H54 (cell line): ENCODE results near the gene CCDC6.

ENCODE experiments used
- DNase-seq: peaks from one replicate; pipeline ENCODE4 v3.0.0; 2011; ENCODE audit warnings: low spot score, mixed read lengths; ENCODE audit not compliant: insufficient read length
- FAIRE-seq: peaks from 3 replicates; lab custom pipeline; 2011; peaks lifted over from hg19 to GRCh38; lab: Jason Lieb, UNC
- POLR2A ChIP-seq: IDR thresholded peaks from 2 replicates; pipeline ENCODE4 v1.6.1; 2011; ENCODE audit warnings: low read depth, mild to moderate bottlenecking, low read length

The CCDC6 gene

DNA sequence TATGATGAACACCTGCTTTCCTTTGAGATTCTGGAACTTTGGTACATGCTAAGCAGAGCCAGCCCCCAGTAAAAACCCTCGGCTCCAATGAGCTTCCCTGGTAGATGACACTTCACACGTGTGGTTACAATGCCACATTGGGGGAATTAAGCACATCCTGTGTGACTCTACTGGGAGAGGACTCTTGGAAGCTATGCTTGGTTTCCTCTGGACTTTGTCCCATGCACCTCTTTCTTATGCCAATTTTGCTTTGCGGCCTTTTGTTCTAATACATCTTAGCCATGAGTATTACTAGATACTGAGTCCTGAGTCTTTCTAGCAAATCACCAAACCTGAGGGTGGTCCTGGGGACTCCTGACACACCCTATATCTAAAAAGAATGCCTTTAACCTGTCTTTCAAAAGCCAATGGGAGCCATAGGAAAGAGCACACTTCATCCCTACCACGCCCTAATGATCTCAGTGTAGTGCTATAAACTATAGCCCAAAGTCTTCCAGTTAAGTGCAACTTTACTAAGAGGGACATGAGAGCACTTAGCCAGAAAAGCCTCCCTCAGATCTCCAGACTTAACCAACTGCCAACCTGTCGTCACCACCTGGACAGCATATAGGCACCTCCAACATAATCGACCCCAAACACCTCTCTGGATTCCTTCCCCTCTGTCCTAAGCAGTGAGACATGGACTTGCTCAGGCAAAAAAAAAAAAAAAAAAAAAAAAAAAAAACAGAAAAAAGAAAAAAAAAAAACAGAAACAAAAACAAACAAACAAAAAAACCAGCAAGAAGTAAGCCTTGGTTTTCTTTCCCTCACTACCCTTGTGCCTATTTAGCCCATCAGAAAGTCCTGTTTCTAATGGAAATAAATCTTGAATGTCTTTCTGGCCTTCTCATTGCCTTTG, 37.4 kb downstream of the CCDC6 start:
- no peak for TF ChIP-seq POLR2A
- no peak for FAIRE-seq
- no peak for DNase-seq

DNA sequence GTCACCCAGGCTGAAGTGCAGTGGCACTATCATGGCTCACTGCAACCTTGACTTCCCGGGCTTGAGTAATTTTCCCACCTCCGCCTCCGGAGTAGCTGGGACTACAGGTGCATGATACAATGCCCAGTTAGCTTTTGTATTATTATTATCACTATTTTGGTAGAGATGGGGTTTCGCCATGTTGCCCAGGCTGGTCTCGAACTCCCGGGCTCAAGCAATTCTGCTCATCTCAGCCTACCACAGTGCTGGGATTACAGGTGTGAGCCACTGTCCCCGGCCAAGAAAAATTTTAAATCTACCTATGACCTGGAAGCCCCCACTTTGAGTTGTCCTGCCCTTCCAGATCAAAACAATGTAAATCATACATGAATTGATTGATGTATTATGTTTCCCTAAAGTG, 38.8 kb downstream of the CCDC6 start:
- TF ChIP-seq POLR2A = no peak
- FAIRE-seq (no peak), DNase-seq (no peak)

DNA sequence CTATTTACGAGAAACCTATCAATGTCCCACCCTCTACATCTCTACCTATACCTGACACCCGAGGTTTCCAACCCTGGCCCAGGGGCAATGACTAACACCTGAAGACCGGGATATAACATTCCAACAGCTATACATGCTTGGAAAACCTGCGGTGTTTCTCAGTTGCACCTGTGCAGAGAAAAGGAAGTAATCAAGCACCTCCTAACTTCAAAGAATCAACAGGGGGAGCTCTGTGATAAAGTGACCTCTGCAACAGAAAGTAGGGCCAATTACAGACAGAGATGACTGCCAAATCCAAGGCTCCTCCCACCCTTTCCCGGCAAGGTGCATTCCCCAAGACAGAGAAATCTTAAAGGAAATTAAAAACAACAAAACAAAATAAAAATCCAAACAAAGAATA, 41.3 kb downstream of the CCDC6 start:
- DNase-seq (no peak), FAIRE-seq (no peak)
- no peak for TF ChIP-seq POLR2A

DNA sequence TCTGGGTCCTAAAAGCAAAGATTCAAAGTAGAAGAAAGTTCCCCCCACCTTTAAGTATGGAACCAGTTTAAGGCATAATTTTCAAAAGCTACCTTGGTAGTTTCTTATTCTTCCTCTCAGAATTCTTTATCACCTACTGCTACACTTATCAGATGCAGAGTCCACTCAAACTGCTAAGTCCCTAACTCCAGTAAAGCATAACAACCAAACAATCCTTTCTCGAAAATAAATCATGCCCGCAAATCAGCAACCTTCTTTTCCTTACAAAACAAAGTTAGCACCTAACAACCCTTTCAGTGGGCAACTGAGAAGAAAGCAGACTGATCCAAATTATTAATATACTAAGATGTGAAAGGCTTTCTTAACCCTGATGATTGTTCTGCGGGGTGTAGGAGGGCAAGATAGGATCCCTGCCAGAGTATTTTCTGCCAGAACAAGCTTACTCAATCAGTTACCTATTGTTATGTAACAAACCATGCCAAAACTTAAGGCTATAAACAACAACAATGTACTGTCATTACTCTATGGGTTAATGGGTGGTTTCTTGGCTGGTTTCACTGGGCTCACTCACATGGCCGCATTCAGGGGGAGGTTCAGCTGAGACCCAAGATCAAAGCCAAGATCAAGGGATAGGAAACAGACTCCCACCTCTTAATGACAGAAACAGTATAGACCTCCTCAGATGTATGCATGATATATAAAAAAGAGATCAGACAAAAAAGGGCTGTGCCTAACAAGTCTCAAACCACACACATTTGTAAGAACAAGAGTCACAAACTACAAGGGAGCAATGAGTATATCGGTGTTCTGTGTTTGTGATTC, 42.0 kb downstream of the CCDC6 start:
- TF ChIP-seq POLR2A = no peak
- DNase-seq (no peak), FAIRE-seq (no peak)

- FAIRE-seq (no peak), DNase-seq (no peak)
- no peak for TF ChIP-seq POLR2A
These were observed 46.8 kb downstream of the CCDC6 start for GRCh38 chr10:59859570-59859969.

DNA sequence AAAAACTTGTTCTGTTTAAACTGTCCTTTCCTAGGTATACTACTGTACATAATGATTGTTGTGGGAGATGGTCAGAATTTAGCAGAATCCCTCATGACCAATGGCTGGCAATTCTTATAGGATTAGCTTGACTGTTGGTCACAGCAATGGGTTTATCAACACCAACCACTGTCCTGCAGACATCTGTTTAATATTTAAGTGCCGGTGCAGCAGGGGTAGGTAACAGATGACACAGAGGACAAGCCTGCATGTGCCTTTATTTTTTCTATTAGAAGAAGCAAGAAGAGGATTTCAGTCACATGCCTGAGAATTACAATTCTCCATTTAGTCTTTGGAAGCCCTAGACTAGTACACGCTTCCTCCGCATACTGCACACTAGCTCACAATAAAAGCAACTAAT, 48.4 kb downstream of the CCDC6 start:
- DNase-seq (no peak), FAIRE-seq (peak; percentile 62)
- no peak for TF ChIP-seq POLR2A

DNA sequence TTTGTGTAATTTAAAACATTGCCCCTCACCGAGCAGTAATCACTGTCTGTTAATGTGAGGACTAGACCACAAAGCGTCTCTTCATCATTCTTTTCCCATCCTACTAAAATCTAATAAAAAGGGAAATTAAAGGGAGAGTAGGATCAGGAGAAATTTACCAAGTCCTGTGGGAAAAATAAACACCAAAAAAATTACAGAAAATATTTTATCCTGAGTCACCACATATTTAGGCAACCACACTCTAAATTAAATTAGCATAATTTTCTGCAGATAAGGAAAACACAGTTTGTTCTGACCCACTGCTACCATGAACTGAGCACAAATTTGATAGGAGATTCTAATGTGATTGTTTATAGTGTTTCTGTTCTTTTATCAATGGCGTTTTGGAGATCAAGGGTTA, 49.3 kb downstream of the CCDC6 start:
- no peak for FAIRE-seq
- no peak for TF ChIP-seq POLR2A
- DNase-seq = no peak

- no peak for FAIRE-seq
- no peak for TF ChIP-seq POLR2A
- DNase-seq = no peak
These were observed 50.3 kb downstream of the CCDC6 start for GRCh38 chr10:59856104-59856503.

DNA sequence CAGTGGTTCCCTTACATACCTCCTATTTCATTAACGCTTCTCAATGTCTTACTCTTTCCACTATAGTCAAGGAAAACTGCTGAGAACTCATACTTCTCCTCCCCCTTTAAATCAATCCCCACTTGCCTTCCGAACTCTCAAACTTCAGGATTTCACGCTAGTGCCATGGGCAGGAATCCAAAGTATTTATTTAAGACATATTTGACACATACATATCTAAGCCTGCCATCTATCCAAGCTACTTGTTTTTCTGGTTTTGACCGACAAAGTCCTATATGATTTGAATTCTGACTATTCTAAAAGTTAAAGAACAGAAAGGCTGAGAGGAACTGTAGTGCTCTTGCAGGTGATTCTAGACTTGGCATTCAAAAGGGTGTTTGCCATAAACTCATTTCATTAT, 51.8 kb downstream of the CCDC6 start:
- TF ChIP-seq POLR2A = no peak
- FAIRE-seq (no peak), DNase-seq (no peak)

DNA sequence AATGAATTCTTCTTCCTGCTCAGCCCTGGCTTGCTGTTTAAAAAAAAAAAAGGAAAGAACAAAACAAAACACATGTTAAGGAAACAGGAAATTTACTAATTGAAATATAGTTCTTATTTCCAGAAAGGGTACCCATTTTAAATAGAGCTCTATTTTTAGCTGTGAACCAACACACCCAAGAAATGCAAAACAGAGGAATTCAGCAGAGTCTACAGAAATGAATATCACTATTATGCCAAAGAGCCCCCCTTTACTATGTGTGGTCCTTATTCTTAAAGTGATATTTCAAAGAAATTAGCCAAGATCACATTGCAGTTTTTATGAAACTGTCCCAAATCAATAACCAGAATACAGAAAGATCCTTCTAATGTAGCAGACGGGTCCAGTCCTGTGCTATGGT, 53.7 kb downstream of the CCDC6 start:
- FAIRE-seq = no peak
- no peak for DNase-seq
- TF ChIP-seq POLR2A = no peak

DNA sequence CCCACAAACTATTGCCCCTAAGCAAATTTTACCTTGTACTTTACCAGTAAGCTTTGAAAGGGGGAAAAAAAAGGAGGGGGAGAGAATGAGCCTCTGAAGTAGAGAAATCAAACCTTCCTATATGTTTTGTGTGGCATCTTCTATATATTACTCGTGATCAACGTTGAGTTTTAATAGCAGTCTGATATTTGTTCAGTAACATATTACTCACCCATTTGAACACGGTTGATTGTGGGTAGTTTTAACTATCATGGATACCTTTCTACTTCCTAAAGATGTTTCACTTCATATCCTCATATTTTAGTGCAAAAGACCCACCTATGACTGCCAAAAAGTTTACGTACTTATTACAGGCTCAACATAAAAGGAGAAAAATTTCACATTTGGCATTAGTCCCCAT, 54.5 kb downstream of the CCDC6 start:
- DNase-seq (no peak), FAIRE-seq (peak; percentile 43)
- TF ChIP-seq POLR2A = no peak

DNA sequence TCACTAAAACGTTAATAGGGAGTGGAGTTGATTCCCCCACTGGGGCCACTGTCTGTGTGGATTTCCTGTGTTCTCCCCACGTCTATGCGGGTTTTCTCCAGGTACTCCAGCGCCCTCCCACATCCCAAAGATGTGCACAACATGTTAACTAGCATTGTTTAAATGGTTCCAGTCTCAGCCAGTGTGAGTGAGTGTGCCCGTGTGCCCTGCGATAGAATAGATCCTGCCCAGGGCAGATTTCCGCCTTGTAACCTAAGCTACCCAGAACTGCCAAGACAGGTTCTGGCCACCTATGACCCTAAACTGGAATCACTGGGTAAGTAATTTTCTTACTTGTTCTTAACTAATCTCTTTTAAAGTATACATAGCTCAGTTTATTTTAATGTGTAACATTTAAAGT, 58.5 kb downstream of the CCDC6 start:
- FAIRE-seq = no peak
- DNase-seq = no peak
- no peak for TF ChIP-seq POLR2A

DNA sequence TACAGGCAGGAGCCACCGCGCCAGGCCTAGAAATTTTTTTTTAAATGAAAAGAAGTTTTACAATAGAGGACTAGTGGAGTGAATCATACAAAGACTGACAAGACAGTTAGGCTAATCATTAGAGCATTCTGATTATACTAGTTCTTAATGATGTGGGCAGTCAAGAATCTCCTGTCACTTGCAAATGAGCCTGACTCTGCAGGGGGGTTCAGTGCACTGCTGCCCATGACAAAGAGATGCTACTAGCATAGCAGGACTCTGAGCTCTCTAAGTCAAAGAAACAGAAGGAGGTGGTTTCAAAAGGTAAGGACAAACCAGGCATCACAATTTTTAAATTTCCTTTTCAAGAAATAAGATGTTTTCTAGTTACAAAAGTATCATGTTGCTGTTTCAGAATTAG, 59.0 kb downstream of the CCDC6 start:
- TF ChIP-seq POLR2A = no peak
- DNase-seq = no peak
- FAIRE-seq = no peak

GRCh38 chr10:59844436-59844835, 61.9 kb downstream of the CCDC6 start:
- DNase-seq (no peak), FAIRE-seq (no peak)
- TF ChIP-seq POLR2A = no peak
